ENCODE measurements around the gene MYH11.

GRCh38 chr16:15876503-15876902, 19.7 kb upstream of the MYH11 start:
- TF ChIP-seq POLR2A (IDR thresholded peaks at IDR 0.05) (no peak), CTCF (IDR thresholded peaks at IDR 0.05 in 8 of 11, conservative IDR thresholded peaks at IDR 0.05 in 3 of 11) (no peak), POLR2AphosphoS5 (IDR thresholded peaks at IDR 0.05) (no peak)

All from spleen (tissue), 7 donors.